K562 (cell line): Measurements from ENCODE around the gene ZNF500. TPM values are rescaled to one million over a fixed set of nuclear protein-coding genes. Genes with fewer than 3 reads are reported as not detected.

Experiments
- CBFA2T2 ChIP-seq: fragments of 450-650 bp; conservative IDR thresholded peaks from 2 replicates; pipeline ENCODE4 v1.6.1; 2017; ENCODE audit warnings: mild to moderate bottlenecking
- TFE3 ChIP-seq: fragments of 450-650 bp; formaldehyde crosslinking; IDR thresholded peaks from 2 replicates; pipeline ENCODE4 v1.4.0; 2020; ENCODE audit warnings: mild to moderate bottlenecking, mixed read lengths
- USF1 ChIP-seq: sonication (generic); formaldehyde crosslinking; IDR thresholded peaks from 2 replicates; pipeline ENCODE4 v1.9.0; 2022; ENCODE audit warnings: mild to moderate bottlenecking, missing genetic modification reagents
- polyA plus RNA-seq, 8 experiments: library from polyadenylated mRNA; depleted of rRNA in 4 of 8; stranded (reverse) in 5 of 8; unstranded in 3 of 8; fragments of >200 nt; fragmentation: Nextera tagmentation in 2 of 8; fragmentation: Illumina TruSeq in 1 of 8; extraction: Ambion mirVana in 2 of 8; extraction: Trizol in 1 of 8; gene quantifications; 2 replicates each; pipeline versions ENCODE4 v1.2.1 to v1.2.3, GENCODE V29; 2011 to 2014; ENCODE audit warnings: inconsistent platforms in 1 of 8, missing spikeins in 1 of 8
- total RNA-seq, 7 experiments: library from RNA; depleted of rRNA in 6 of 7; stranded (reverse); fragments of >200 nt in 6 of 7; fragmentation: Illumina TruSeq in 2 of 7; extraction: Trizol in 2 of 7; gene quantifications; 2 replicates each; pipeline versions ENCODE4 v1.2.1 to v1.2.3, GENCODE V29; 2011 to 2021; ENCODE audit warnings: low replicate concordance in 1 of 7
- TF ChIP-seq, protein P1 (sequence below): fragments of 450-650 bp; IDR thresholded peaks from 2 replicates; pipeline ENCODE4 v1.6.1; 2018; ENCODE audit not compliant: partially characterized antibody
- TF ChIP-seq, protein P2 (sequence below): fragments of 250-450 bp; sonication (Bioruptor Pico); IDR thresholded peaks from 2 replicates; pipeline ENCODE4 v1.4.0; 2020; ENCODE audit warnings: mild to moderate bottlenecking, moderate library complexity, borderline replicate concordance

ZNF500 gene
- total and polyA plus RNA-seq, 9 of the 15 experiments (the other 6 are each of a cell fraction or from before 2014, with no cell fraction given): 0.80 to 20.8 (median 5.3) TPM

- peak; percentile 32; the same call in 1 of the 2 replicates for TF ChIP-seq TFE3 (CRISPR knock-in tag)
- TF ChIP-seq, protein P1, sequence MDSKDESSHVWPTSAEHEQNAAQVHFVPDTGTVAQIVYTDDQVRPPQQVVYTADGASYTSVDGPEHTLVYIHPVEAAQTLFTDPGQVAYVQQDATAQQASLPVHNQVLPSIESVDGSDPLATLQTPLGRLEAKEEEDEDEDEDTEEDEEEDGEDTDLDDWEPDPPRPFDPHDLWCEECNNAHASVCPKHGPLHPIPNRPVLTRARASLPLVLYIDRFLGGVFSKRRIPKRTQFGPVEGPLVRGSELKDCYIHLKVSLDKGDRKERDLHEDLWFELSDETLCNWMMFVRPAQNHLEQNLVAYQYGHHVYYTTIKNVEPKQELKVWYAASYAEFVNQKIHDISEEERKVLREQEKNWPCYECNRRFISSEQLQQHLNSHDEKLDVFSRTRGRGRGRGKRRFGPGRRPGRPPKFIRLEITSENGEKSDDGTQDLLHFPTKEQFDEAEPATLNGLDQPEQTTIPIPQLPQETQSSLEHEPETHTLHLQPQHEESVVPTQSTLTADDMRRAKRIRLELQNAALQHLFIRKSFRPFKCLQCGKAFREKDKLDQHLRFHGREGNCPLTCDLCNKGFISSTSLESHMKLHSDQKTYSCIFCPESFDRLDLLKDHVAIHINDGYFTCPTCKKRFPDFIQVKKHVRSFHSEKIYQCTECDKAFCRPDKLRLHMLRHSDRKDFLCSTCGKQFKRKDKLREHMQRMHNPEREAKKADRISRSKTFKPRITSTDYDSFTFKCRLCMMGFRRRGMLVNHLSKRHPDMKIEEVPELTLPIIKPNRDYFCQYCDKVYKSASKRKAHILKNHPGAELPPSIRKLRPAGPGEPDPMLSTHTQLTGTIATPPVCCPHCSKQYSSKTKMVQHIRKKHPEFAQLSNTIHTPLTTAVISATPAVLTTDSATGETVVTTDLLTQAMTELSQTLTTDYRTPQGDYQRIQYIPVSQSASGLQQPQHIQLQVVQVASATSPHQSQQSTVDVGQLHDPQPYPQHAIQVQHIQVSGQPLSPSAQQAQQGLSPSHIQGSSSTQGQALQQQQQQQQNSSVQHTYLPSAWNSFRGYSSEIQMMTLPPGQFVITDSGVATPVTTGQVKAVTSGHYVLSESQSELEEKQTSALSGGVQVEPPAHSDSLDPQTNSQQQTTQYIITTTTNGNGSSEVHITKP: peak; percentile 23
- peak; percentile 52 for TF ChIP-seq CBFA2T2
- TF ChIP-seq, protein P2, sequence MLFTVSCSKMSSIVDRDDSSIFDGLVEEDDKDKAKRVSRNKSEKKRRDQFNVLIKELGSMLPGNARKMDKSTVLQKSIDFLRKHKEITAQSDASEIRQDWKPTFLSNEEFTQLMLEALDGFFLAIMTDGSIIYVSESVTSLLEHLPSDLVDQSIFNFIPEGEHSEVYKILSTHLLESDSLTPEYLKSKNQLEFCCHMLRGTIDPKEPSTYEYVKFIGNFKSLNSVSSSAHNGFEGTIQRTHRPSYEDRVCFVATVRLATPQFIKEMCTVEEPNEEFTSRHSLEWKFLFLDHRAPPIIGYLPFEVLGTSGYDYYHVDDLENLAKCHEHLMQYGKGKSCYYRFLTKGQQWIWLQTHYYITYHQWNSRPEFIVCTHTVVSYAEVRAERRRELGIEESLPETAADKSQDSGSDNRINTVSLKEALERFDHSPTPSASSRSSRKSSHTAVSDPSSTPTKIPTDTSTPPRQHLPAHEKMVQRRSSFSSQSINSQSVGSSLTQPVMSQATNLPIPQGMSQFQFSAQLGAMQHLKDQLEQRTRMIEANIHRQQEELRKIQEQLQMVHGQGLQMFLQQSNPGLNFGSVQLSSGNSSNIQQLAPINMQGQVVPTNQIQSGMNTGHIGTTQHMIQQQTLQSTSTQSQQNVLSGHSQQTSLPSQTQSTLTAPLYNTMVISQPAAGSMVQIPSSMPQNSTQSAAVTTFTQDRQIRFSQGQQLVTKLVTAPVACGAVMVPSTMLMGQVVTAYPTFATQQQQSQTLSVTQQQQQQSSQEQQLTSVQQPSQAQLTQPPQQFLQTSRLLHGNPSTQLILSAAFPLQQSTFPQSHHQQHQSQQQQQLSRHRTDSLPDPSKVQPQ (CRISPR knock-in tag): no peak
- TF ChIP-seq USF1 (CRISPR knock-in tag): peak; percentile 91
- TF ChIP-seq, all 486 proteins: peak for 7
Observed at GRCh38 chr16:4745274-4745569, 21.7 kb downstream of the ZNF500 start (continued).
